Trophoblast cell (in vitro differentiated cells and primary cell): ENCODE results near the gene SPATA46.

ENCODE experiments used
- DNase-seq, 2 donors: peaks; one replicate each; pipeline ENCODE4 v3.0.0-alpha.2; 2016
- H2AFZ ChIP-seq: 2 replicates; pipeline ENCODE4 v1.6.1; 2013; ENCODE audit warnings: low read length, moderate library complexity, mild to moderate bottlenecking; ENCODE audit not compliant: insufficient read depth, poor library complexity
- H2AK5ac ChIP-seq: 2 replicates; pipeline ENCODE4 v1.6.1; 2013; ENCODE audit warnings: mild to moderate bottlenecking, low read length
- H2BK120ac ChIP-seq: 2 replicates; pipeline ENCODE4 v1.6.1; 2013; ENCODE audit warnings: low read length, mild to moderate bottlenecking, moderate library complexity; ENCODE audit not compliant: insufficient read depth, poor library complexity
- H2BK12ac ChIP-seq: 2 replicates; pipeline ENCODE4 v1.6.1; 2013; ENCODE audit warnings: mild to moderate bottlenecking, low read length, moderate library complexity
- H2BK5ac ChIP-seq: 2 replicates; pipeline ENCODE4 v1.6.1; 2013; ENCODE audit warnings: low read length, low read depth, moderate library complexity, mild to moderate bottlenecking; ENCODE audit not compliant: poor library complexity
- H3K14ac ChIP-seq: 2 replicates; pipeline ENCODE4 v1.6.1; 2013; ENCODE audit warnings: mild to moderate bottlenecking, low read length
- H3K18ac ChIP-seq: 2 replicates; pipeline ENCODE4 v1.6.1; 2013; ENCODE audit warnings: mild to moderate bottlenecking, low read length
- H3K23ac ChIP-seq: 2 replicates; pipeline ENCODE4 v1.6.1; 2013; ENCODE audit warnings: low read length
- H3K27ac ChIP-seq: 2 replicates; pipeline ENCODE4 v1.5.1; 2013; ENCODE audit warnings: low read depth, mild to moderate bottlenecking, inconsistent platforms, low read length, moderate library complexity
- H3K27me3 ChIP-seq: 2 replicates; pipeline ENCODE4 v1.6.1; 2013; ENCODE audit warnings: inconsistent platforms, mild to moderate bottlenecking, low read length, moderate library complexity; ENCODE audit not compliant: insufficient read depth
- H3K36me3 ChIP-seq, 2 experiments: 1 replicate in 1 of 2; 2 replicates in 1 of 2; pipeline ENCODE4 v1.6.1; 2013; ENCODE audit warnings: low read length in 2 of 2, mild to moderate bottlenecking in 2 of 2, moderate library complexity in 1 of 2; ENCODE audit not compliant: insufficient read depth in 2 of 2, control insufficient read depth in 1 of 2
- H3K4ac ChIP-seq: 2 replicates; pipeline ENCODE4 v1.6.1; 2013; ENCODE audit warnings: low read depth, mild to moderate bottlenecking, low read length, moderate library complexity
- H3K4me1 ChIP-seq, 2 experiments: 1 replicate in 1 of 2; 2 replicates in 1 of 2; pipeline ENCODE4 v1.6.1; 2013; ENCODE audit warnings: low read length in 2 of 2, mild to moderate bottlenecking in 2 of 2, moderate library complexity in 1 of 2; ENCODE audit not compliant: insufficient read depth in 2 of 2, control insufficient read depth in 1 of 2
- H3K4me2 ChIP-seq: 2 replicates; pipeline ENCODE4 v1.6.1; 2013; ENCODE audit warnings: inconsistent platforms, mild to moderate bottlenecking, low read length, moderate library complexity
- H3K4me3 ChIP-seq: 2 replicates; pipeline ENCODE4 v1.5.1; 2013; ENCODE audit warnings: mild to moderate bottlenecking, low read depth, low read length, inconsistent platforms
- H3K79me1 ChIP-seq: one replicate; pipeline ENCODE4 v1.6.1; 2013; ENCODE audit warnings: low read length
- H3K79me2 ChIP-seq: 2 replicates; pipeline ENCODE4 v1.6.1; 2013; ENCODE audit warnings: low read length, mild to moderate bottlenecking; ENCODE audit not compliant: control insufficient read depth, insufficient read depth, poor library complexity
- H3K9ac ChIP-seq: 2 replicates; pipeline ENCODE4 v1.6.1; 2013; ENCODE audit warnings: mild to moderate bottlenecking, low read length
- H3K9me3 ChIP-seq: 2 replicates; pipeline ENCODE4 v1.6.1; 2013; ENCODE audit warnings: low read depth, mild to moderate bottlenecking, control low read depth, inconsistent platforms, low read length; ENCODE audit not compliant: insufficient read depth
- H4K12ac ChIP-seq: 2 replicates; pipeline ENCODE4 v1.6.1; 2013; ENCODE audit warnings: low read depth, mild to moderate bottlenecking, low read length, moderate library complexity
- H4K8ac ChIP-seq: 2 replicates; pipeline ENCODE4 v1.6.1; 2013; ENCODE audit warnings: low read depth, mild to moderate bottlenecking, low read length, moderate library complexity
- H4K91ac ChIP-seq: one replicate; pipeline ENCODE4 v1.6.1; 2013; ENCODE audit warnings: low read depth, mild to moderate bottlenecking, low read length, moderate library complexity
- WGBS: extraction: QIAGEN DNeasy Blood & Tissue Kit; methylation state at CpG from one replicate; pipeline ENCODE4 v1.1.7; 2013; ENCODE audit warnings: missing lambda C conversion rate; ENCODE audit not compliant: insufficient read length, insufficient coverage; ENCODE audit errors: extremely low coverage; 5-methylcytosine and 5-hydroxymethylcytosine counted together

SPATA46 gene

DNA sequence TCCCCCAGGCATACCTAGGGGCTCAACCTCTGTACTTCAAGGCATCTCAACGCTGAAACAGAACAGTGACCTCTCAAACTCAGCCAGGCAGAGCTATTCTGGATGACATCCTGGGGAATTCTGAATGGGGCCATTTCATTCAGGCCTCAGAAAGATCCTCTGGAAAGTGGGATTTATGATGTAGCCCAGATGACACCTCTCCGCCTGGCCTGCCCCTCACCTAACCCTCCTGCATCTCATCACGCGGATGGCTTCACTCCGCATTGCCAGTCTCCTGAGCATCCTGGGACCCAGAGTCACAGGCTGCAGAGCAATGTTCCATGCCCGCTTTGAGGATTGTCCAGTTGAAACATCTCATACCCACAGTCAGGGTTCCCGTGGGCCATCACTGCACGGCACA, 1.2 kb downstream of the SPATA46 start:
- Histone ChIP-seq H3K18ac (no peak overlapping the region), H3K4me1 (peaks cover 13 to 14% of the 10 kb centered on the region in 2 experiments), H4K8ac (no peak overlapping the region), H3K4ac (no peak overlapping the region), H2AK5ac (no peak overlapping the region), H3K79me2 (no peaks in the 10 kb centered on the region), H3K9ac (no peak overlapping the region), H3K27ac (no peak overlapping the region), H3K36me3 (peaks cover 2 to 5% of the 10 kb centered on the region in 2 experiments), H2BK5ac (no peak overlapping the region), H2AFZ (no peak overlapping the region), H3K23ac (no peak overlapping the region), H3K4me3 (no peak overlapping the region), H3K27me3 (no peaks in the 10 kb centered on the region), H3K4me2 (no peak overlapping the region), H2BK12ac (no peak overlapping the region), H3K9me3 (no peaks in the 10 kb centered on the region), H2BK120ac (no peak overlapping the region), H3K14ac (no peak overlapping the region), H3K79me1 (peaks cover 2% of the 10 kb centered on the region), H4K12ac (no peak overlapping the region), H4K91ac (no peak overlapping the region)
- WGBS: no CpG with 5 or more reads among the region's 8 CpGs
- no peak for DNase-seq

- no peak overlapping the region for H4K91ac ChIP-seq
- no peak overlapping the region for H3K4me2 ChIP-seq
- H3K14ac ChIP-seq: peak overlapping the region; percentile 16
- peak overlapping the region; percentile 12 for H3K18ac ChIP-seq
- no peaks in the 10 kb centered on the region for H3K9me3 ChIP-seq
- peak overlapping the region; percentile 20 for H2AK5ac ChIP-seq
- peaks cover 2 to 5% of the 10 kb centered on the region in 2 experiments for H3K36me3 ChIP-seq
- no peak overlapping the region for H3K4me3 ChIP-seq
- peak overlapping the region; percentile 47 for H2BK12ac ChIP-seq
- H2BK120ac ChIP-seq: no peak overlapping the region
- peaks cover 13 to 14% of the 10 kb centered on the region in 2 experiments for H3K4me1 ChIP-seq
- no peak for DNase-seq
- H2BK5ac ChIP-seq: no peak overlapping the region
- H3K4ac ChIP-seq: no peak overlapping the region
- H4K12ac ChIP-seq: no peak overlapping the region
- no peak overlapping the region for H4K8ac ChIP-seq
- H2AFZ ChIP-seq: no peak overlapping the region
- H3K27ac ChIP-seq: no peak overlapping the region
- no peak overlapping the region for H3K9ac ChIP-seq
- peaks cover 2% of the 10 kb centered on the region for H3K79me1 ChIP-seq
- H3K27me3 ChIP-seq: no peaks in the 10 kb centered on the region
- no peaks in the 10 kb centered on the region for H3K79me2 ChIP-seq
- no CpG with 5 or more reads among the region's 9 CpGs for WGBS
- no peak overlapping the region for H3K23ac ChIP-seq
Observed at GRCh38 chr1:162374406-162374805, 2.2 kb downstream of the SPATA46 start.

DNA sequence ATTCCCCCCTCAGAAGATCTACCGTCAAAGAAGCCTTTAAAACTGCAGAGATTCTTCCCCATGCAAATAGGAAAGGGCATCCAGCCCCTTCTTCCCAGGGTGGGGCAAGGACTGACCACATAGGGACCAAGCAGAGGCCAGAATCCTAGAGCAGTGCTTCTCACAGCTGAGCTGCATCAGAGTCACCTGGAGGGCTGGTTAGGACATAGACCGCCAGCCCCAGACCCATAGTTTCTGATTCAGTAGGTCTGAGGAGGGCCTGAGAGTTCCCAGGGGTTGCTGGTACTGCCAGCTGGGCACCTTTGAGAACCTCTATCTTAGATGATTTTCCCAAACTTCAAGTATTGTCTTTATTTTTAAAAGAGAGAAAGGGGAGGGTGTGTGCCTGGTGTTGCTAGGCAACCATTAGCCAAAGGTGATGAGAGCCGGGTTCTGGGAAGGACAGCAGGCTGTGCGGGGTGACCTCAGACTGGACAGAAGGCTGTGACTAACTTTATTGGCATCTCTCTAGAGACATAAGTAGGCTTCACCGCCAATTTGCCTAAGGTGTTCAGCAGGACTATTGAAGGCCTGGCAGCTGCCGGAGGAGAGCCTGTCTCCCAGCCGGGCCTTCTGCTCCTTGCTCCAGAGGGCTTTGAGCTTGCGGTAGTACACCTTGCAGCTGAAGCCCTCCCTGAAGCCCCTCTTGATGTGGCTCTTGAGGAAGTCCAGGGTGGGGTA, 3.0 kb downstream of the SPATA46 start:
- no CpG with 5 or more reads among the region's 8 CpGs for WGBS
- Histone ChIP-seq H4K8ac (peak overlapping the region; percentile 9), H3K9me3 (no peaks in the 10 kb centered on the region), H3K27me3 (no peaks in the 10 kb centered on the region), H3K4me2 (peak overlapping the region; percentile 5), H3K9ac (no peak overlapping the region), H3K4me1 (peaks cover 13 to 14% of the 10 kb centered on the region in 2 experiments), H3K79me2 (no peaks in the 10 kb centered on the region), H3K23ac (no peak overlapping the region), H4K91ac (no peak overlapping the region), H2AK5ac (no peak overlapping the region), H3K36me3 (peaks cover 2 to 5% of the 10 kb centered on the region in 2 experiments), H2AFZ (no peak overlapping the region), H3K14ac (peak overlapping the region; percentile 17), H2BK5ac (no peak overlapping the region), H3K27ac (no peak overlapping the region), H2BK12ac (peak overlapping the region; percentile 47), H2BK120ac (no peak overlapping the region), H3K18ac (no peak overlapping the region), H3K4me3 (no peak overlapping the region), H3K4ac (no peak overlapping the region), H4K12ac (no peak overlapping the region), H3K79me1 (peaks cover 2% of the 10 kb centered on the region)
- DNase-seq: peak; percentile 91 to 94

GRCh38 chr1:162373072-162373427, 3.6 kb downstream of the SPATA46 start:
- Histone ChIP-seq H3K14ac (no peak overlapping the region), H2BK120ac (no peak overlapping the region), H4K91ac (no peak overlapping the region), H3K9ac (no peak overlapping the region), H4K8ac (no peak overlapping the region), H3K23ac (no peak overlapping the region), H3K27ac (no peak overlapping the region), H2BK12ac (no peak overlapping the region), H3K36me3 (peaks cover 2 to 5% of the 10 kb centered on the region in 2 experiments), H3K18ac (no peak overlapping the region), H4K12ac (no peak overlapping the region), H3K27me3 (no peaks in the 10 kb centered on the region), H2AK5ac (no peak overlapping the region), H2BK5ac (no peak overlapping the region), H3K4me3 (no peak overlapping the region), H3K4me1 (peaks cover 16 to 17% of the 10 kb centered on the region in 2 experiments), H3K79me1 (peaks cover 4% of the 10 kb centered on the region), H3K4ac (no peak overlapping the region), H3K4me2 (no peak overlapping the region), H3K9me3 (no peaks in the 10 kb centered on the region), H2AFZ (no peak overlapping the region), H3K79me2 (no peaks in the 10 kb centered on the region)
- no peak for DNase-seq
- WGBS: no CpG with 5 or more reads among the region's 1 CpG
